ENCODE measurements around the gene F2R. TPM values are rescaled to one million over a fixed set of nuclear protein-coding genes. Genes with fewer than 3 reads are reported as not detected.
A peak's percentile ranks its signal among the peaks of the same experiment; 100 is the strongest.

F2R gene
- total RNA-seq, 2 experiments from 2014 or later, result 22.2 to 23.7 TPM

GRCh38 chr5:76717222-76718083 is 1.5 kb downstream of the F2R start:
- POLR2A ChIA-PET, result interaction anchor here (1.9 kb wide), 1 partner anchor 22 kb away, joined by 9 read pairs; no protein-coding TSS in a partner anchor
- peaks cover 26% of the 10 kb centered on the region for H3K4me1 Mint-ChIP-seq
- H3K4me3 Mint-ChIP-seq, result peak overlapping the region; percentile 85

GRCh38 chr5:76718381-76718832 is 2.5 kb downstream of the F2R start:
- Mint-ChIP-seq H3K9me3 (no peaks in the 10 kb centered on the region), H3K27ac (no peak overlapping the region), H3K27me3 (peaks cover 25% of the 10 kb centered on the region), H3K4me3 (no peak overlapping the region), H3K4me1 (peaks cover 26% of the 10 kb centered on the region), H3K36me3 (peaks cover 10% of the 10 kb centered on the region)
- no peak for DNase-seq
- ATAC-seq (ENCODE audit: low read depth), result no peak
- POLR2A ChIA-PET, result interaction anchor here (0.6 to 1.9 kb wide), 2 partner anchors 21 to 53 kb away, joined by 3 to 9 read pairs; no protein-coding TSS in a partner anchor

More at GRCh38 chr5:76717222-76718083, 1.5 kb downstream of the F2R start:
- Mint-ChIP-seq H3K9me3 (no peaks in the 10 kb centered on the region), H3K27me3 (peaks cover 25% of the 10 kb centered on the region), H3K27ac (no peak overlapping the region), H3K36me3 (peaks cover 8% of the 10 kb centered on the region)
- DNase-seq (no peak), ATAC-seq (ENCODE audit: low read depth) (no peak)

- Mint-ChIP-seq H3K4me1 (peaks cover 24% of the 10 kb centered on the region), H3K4me3 (no peak overlapping the region), H3K27me3 (peaks cover 22% of the 10 kb centered on the region), H3K27ac (no peak overlapping the region), H3K9me3 (no peaks in the 10 kb centered on the region), H3K36me3 (peaks cover 10% of the 10 kb centered on the region)
- POLR2A ChIA-PET, result interaction anchor here (0.6 kb wide), 1 partner anchor 53 kb away, joined by 3 read pairs; no protein-coding TSS in a partner anchor
- ATAC-seq (ENCODE audit: low read depth) (no peak), DNase-seq (no peak)
These were observed 3.0 kb downstream of the F2R start for GRCh38 chr5:76718880-76719279.

- DNase-seq, result no peak
- ATAC-seq (ENCODE audit: low read depth), result no peak
- H3K36me3 Mint-ChIP-seq, result peaks cover 14% of the 10 kb centered on the region
- no peaks in the 10 kb centered on the region for H3K9me3 Mint-ChIP-seq
- POLR2A ChIA-PET, result no interaction called here
- no peak overlapping the region for H3K4me3 Mint-ChIP-seq
- peaks cover 13% of the 10 kb centered on the region for H3K4me1 Mint-ChIP-seq
- peaks cover 22% of the 10 kb centered on the region for H3K27me3 Mint-ChIP-seq
- H3K27ac Mint-ChIP-seq, result no peak overlapping the region
These were observed 5.2 kb downstream of the F2R start for GRCh38 chr5:76720988-76721569.

GRCh38 chr5:76723266-76723665 is 7.3 kb downstream of the F2R start:
- H3K4me1 Mint-ChIP-seq, result peaks cover 2% of the 10 kb centered on the region
- DNase-seq (no peak), ATAC-seq (ENCODE audit: low read depth) (no peak)
- H3K27ac Mint-ChIP-seq, result no peak overlapping the region
- no peak overlapping the region for H3K4me3 Mint-ChIP-seq
- POLR2A ChIA-PET, result no interaction called here
- peaks cover 14% of the 10 kb centered on the region for H3K36me3 Mint-ChIP-seq
- peaks cover 9% of the 10 kb centered on the region for H3K27me3 Mint-ChIP-seq
- peaks cover 2% of the 10 kb centered on the region for H3K9me3 Mint-ChIP-seq

- DNase-seq (no peak), ATAC-seq (ENCODE audit: low read depth) (no peak)
- H3K4me3 Mint-ChIP-seq, result no peak overlapping the region
- peaks cover 2% of the 10 kb centered on the region for H3K4me1 Mint-ChIP-seq
- POLR2A ChIA-PET, result no interaction called here
- no peak overlapping the region for H3K27ac Mint-ChIP-seq
- peaks cover 4% of the 10 kb centered on the region for H3K27me3 Mint-ChIP-seq
- peaks cover 3% of the 10 kb centered on the region for H3K9me3 Mint-ChIP-seq
- H3K36me3 Mint-ChIP-seq, result peaks cover 14% of the 10 kb centered on the region
These were observed 8.0 kb downstream of the F2R start for GRCh38 chr5:76723906-76724305.

- Mint-ChIP-seq H3K36me3 (peaks cover 22% of the 10 kb centered on the region), H3K9me3 (peaks cover 12% of the 10 kb centered on the region), H3K4me3 (no peak overlapping the region), H3K4me1 (peaks cover 2% of the 10 kb centered on the region), H3K27ac (no peak overlapping the region), H3K27me3 (peaks cover 2% of the 10 kb centered on the region)
- no peak for DNase-seq
- no peak for ATAC-seq (ENCODE audit: low read depth)
- POLR2A ChIA-PET, result no interaction called here
These were observed 8.9 kb downstream of the F2R start for GRCh38 chr5:76724871-76725270.

GRCh38 chr5:76728965-76729364 is 13.0 kb downstream of the F2R start:
- H3K27me3 Mint-ChIP-seq, result peaks cover 6% of the 10 kb centered on the region
- no peak overlapping the region for H3K4me3 Mint-ChIP-seq
- DNase-seq (no peak), ATAC-seq (ENCODE audit: low read depth) (no peak)
- no peaks in the 10 kb centered on the region for H3K4me1 Mint-ChIP-seq
- peaks cover 17% of the 10 kb centered on the region for H3K9me3 Mint-ChIP-seq
- H3K36me3 Mint-ChIP-seq, result peaks cover 33% of the 10 kb centered on the region
- no peak overlapping the region for H3K27ac Mint-ChIP-seq
- POLR2A ChIA-PET, result no interaction called here

- peaks cover 17% of the 10 kb centered on the region for H3K9me3 Mint-ChIP-seq
- no peak overlapping the region for H3K4me3 Mint-ChIP-seq
- no peak for DNase-seq
- POLR2A ChIA-PET, result no interaction called here
- H3K27ac Mint-ChIP-seq, result no peak overlapping the region
- H3K36me3 Mint-ChIP-seq, result peaks cover 33% of the 10 kb centered on the region
- ATAC-seq (ENCODE audit: low read depth), result no peak
- H3K4me1 Mint-ChIP-seq, result no peaks in the 10 kb centered on the region
- peaks cover 6% of the 10 kb centered on the region for H3K27me3 Mint-ChIP-seq
These were observed 13.7 kb downstream of the F2R start for GRCh38 chr5:76729373-76730290.

- peaks cover 17% of the 10 kb centered on the region for H3K9me3 Mint-ChIP-seq
- ATAC-seq (ENCODE audit: low read depth) (no peak), DNase-seq (no peak)
- peaks cover 10% of the 10 kb centered on the region for H3K4me1 Mint-ChIP-seq
- H3K27ac Mint-ChIP-seq, result peak overlapping the region; percentile 47
- no peak overlapping the region for H3K4me3 Mint-ChIP-seq
- H3K27me3 Mint-ChIP-seq, result peaks cover 5% of the 10 kb centered on the region
- POLR2A ChIA-PET, result no interaction called here
- H3K36me3 Mint-ChIP-seq, result peaks cover 27% of the 10 kb centered on the region
These were observed 16.6 kb downstream of the F2R start for GRCh38 chr5:76732405-76733048.

- Mint-ChIP-seq H3K27ac (peak overlapping the region; percentile 47), H3K4me3 (no peak overlapping the region), H3K4me1 (peaks cover 13% of the 10 kb centered on the region), H3K9me3 (peaks cover 17% of the 10 kb centered on the region), H3K27me3 (peaks cover 5% of the 10 kb centered on the region), H3K36me3 (peaks cover 27% of the 10 kb centered on the region)
- DNase-seq (no peak), ATAC-seq (ENCODE audit: low read depth) (peak; percentile 55)
- POLR2A ChIA-PET, result no interaction called here
These were observed 17.1 kb downstream of the F2R start for GRCh38 chr5:76733049-76733417.

GRCh38 chr5:76735762-76736545 is 20.0 kb downstream of the F2R start:
- ATAC-seq (ENCODE audit: low read depth), result no peak
- POLR2A ChIA-PET, result no interaction called here
- peaks cover 5% of the 10 kb centered on the region for H3K27me3 Mint-ChIP-seq
- no peak overlapping the region for H3K4me3 Mint-ChIP-seq
- no peak overlapping the region for H3K27ac Mint-ChIP-seq
- no peak for DNase-seq
- peaks cover 5% of the 10 kb centered on the region for H3K36me3 Mint-ChIP-seq
- H3K4me1 Mint-ChIP-seq, result peaks cover 25% of the 10 kb centered on the region
- H3K9me3 Mint-ChIP-seq, result peaks cover under 1% of the 10 kb centered on the region

Measured in activated naive CD8-positive, alpha-beta T cell treated with anti-CD3 and anti-CD28 coated beads, Interleukin-2, amount 10 ng/mL, durations not matched to agents 7 days and 5 days (primary cell).